Posterior vena cava (tissue), 2 donors: ENCODE data around the gene TACC2. TPM values are rescaled to one million over a fixed set of nuclear protein-coding genes. Genes with fewer than 3 reads are reported as not detected.
"Not testable (repeated sequence)": the region's sequence is repeated elsewhere in the genome, so short reads cannot be mapped to it uniquely, and the experiment has no call there.

Experiments used
- DNase-seq: peaks from one replicate; pipeline ENCODE4 v3.0.0-alpha.2; 2020; ENCODE audit warnings: low spot score
- intact Hi-C, 2 donors: fragments of 100-400 bp; cut with DNase I; formaldehyde crosslinking; loops; one replicate each; pipeline versions ENCODE4 v1.14.1 to v1.14.2; 2022 to 2023
- total RNA-seq, 2 donors: library from RNA; stranded (reverse); fragmentation: NEBNext Ultra II Directional; extraction: Animal tissue kit (Norgen Biotek cat#: 25700); gene quantifications; one replicate each; pipeline ENCODE4 v1.2.1, GENCODE V29; 2021
- donor health status: DM: yes; HTN: yes; CAD: no.
- donor health status: DM: yes; HTN: yes; CAD: no.

The TACC2 gene
- total RNA-seq, 2 donors from 2014 or later: 54.6 to 75.8 TPM

DNA sequence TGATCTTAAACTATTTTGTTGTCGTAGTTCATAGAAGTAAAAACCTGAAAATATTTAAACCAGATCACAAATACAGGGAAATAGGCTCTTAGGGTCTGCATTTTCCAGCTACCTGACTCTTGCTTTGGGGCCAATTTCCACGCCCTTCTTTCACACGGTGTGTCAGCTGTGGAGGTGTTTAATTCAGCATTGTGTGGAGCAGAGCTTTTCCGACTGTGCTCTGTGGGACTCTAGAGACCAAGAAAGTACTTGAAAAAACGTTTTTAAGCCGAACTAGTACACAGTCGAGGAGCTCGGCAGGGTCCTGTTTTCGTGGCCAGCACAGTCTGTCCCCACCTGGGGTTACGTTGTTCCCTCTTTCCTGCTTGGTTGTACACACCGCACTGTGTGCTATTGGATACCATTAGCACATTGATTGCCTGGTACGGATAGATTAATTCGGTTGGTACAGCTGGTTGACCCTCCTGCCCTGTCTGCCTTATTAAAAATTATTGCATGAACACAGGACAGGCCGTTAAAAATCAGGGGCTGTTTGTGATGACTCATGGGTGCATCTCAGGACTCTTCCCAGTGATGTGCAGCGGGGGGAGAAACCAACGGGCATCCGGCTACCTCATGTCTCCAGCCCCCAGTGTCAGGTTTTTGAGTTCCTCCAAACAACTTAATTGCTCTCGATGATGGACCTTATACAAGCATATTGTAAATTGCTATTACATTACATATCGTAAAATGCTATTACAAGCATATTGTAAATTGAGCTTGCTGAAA lies 201.4 kb downstream of the TACC2 start:
- intact Hi-C loops: no loop called here
- no peak for DNase-seq

GRCh38 chr10:122191936-122192541 lies 203.1 kb downstream of the TACC2 start:
- intact Hi-C loops: no loop called here
- no peak for DNase-seq

DNA sequence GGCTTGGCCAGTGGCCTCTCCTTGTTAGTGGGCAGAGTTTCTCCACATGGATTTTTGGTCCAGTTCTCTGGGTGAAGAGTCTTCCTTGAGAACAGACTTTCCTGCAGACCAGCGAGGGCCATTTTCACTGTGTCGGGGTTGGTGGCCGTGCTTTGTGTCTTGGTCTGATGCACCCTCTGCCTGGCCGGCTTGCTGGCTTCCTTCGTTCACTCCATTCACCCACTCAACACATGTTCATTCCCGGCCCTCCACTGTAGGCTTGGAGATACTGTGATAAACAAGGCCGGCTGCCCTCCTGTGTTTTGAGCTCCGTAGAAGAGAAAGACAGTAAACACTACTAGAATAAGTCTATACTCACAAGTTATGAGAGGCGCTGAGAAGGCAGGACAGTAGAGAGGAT lies 205.3 kb downstream of the TACC2 start:
- no peak for DNase-seq
- intact Hi-C loops: no loop called here

- DNase-seq: no peak
- intact Hi-C loops: no loop called here
Observed at GRCh38 chr10:122196218-122196617, 207.3 kb downstream of the TACC2 start.

GRCh38 chr10:122197611-122198222 lies 208.8 kb downstream of the TACC2 start:
- no peak for DNase-seq
- intact Hi-C loops: no loop called here

DNA sequence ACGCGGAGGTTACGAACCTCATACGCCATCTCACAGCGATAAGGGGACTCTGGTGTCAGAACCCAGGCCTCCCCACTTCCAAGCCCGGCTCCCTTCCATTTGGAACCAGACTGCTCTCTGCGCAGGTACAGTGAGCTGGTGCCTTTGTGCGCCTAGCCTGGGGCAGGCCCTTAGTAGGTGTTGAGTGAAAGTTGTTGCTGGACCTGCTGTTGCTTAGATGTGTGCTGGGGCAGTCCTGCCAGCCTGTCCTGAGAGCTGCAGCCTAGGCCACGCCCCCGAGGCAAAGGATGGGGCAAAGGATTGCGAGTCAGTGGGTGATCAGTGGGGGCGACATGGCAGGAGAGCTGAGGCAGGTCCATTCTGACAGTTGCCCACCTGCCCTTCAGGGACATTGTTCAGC lies 209.7 kb downstream of the TACC2 start:
- intact Hi-C loops: no loop called here
- no peak for DNase-seq

- no peak for DNase-seq
- intact Hi-C loops: no loop called here
Observed at GRCh38 chr10:122199070-122199469, 210.1 kb downstream of the TACC2 start.

- DNase-seq: no peak
- intact Hi-C loops: no loop called here
Observed at GRCh38 chr10:122199689-122200088, 210.7 kb downstream of the TACC2 start.

DNA sequence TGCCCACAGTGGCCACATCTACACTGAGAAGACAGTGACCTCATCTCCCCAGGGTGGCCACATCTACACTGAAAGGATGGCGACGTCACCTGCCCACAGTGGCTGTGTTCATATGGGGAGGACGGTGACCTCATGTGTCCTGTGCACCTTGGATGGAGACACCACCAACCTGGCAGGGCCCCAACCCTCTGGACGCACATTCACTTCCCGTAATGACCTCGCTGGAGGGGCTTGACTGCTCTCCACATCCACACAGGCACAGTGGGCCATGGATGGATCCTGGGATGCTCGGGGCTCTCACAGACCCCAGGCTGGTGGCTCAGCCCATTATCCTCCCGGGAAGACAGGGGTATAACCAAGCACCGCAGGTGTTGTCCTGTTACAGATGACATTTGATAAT lies 212.4 kb downstream of the TACC2 start:
- intact Hi-C loops: no loop called here
- DNase-seq: no peak

GRCh38 chr10:122203180-122203579 lies 214.2 kb downstream of the TACC2 start:
- DNase-seq, intact Hi-C loops: not testable (repeated sequence)

GRCh38 chr10:122204691-122205489 lies 215.9 kb downstream of the TACC2 start:
- intact Hi-C loops: no loop called here
- DNase-seq: no peak

DNA sequence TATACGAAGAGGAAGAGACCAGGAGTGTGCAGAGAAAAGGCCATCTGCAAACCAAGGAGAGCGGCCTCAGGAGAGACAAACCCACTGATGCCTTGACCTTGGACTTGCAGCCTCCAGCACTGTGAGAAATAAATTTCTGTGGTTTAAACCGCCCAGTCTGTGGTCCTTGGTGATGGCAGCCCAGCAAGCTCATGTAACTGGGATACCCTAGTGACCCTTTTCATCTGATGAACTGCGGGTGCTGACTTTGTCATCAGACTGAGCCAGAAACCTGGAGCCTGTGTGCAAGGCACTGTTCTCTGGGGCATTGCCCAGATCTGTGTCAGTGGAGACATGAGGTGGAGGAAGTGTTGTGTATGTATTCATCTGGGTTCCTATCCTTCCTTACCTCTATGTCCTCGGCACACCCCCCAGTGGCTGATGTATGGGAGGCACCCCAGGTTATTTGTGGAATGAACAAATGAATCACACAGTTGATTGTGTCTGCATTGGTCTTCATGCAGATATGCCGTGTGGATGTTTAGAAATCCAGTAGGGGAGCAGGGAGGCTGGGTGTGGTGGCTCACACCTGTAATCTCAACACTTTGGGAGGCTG lies 217.6 kb downstream of the TACC2 start:
- intact Hi-C loops: no loop called here
- DNase-seq: no peak

- no peak for DNase-seq
- intact Hi-C loops: no loop called here
Observed at GRCh38 chr10:122207163-122207562, 218.2 kb downstream of the TACC2 start.

DNA sequence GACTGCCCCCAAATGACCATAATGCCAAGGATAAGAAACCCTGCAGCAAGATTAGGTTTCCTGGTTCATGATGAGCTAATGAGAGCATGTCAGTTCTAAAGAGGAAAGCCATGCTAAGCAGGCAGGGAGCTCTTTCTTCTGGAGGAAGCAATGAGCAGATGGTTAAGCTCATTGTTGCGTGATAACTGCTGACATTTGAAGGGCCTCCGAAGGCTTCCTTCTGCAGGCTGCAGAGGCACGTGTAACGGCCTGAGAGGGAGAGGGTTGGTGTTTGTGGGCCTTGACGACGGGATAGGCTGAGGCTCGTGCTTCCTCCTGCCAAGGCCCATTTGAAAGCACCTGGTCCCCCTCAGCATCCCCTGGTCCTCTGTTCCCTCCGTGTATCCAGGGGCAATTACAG lies 218.6 kb downstream of the TACC2 start:
- intact Hi-C loops: no loop called here
- no peak for DNase-seq

DNA sequence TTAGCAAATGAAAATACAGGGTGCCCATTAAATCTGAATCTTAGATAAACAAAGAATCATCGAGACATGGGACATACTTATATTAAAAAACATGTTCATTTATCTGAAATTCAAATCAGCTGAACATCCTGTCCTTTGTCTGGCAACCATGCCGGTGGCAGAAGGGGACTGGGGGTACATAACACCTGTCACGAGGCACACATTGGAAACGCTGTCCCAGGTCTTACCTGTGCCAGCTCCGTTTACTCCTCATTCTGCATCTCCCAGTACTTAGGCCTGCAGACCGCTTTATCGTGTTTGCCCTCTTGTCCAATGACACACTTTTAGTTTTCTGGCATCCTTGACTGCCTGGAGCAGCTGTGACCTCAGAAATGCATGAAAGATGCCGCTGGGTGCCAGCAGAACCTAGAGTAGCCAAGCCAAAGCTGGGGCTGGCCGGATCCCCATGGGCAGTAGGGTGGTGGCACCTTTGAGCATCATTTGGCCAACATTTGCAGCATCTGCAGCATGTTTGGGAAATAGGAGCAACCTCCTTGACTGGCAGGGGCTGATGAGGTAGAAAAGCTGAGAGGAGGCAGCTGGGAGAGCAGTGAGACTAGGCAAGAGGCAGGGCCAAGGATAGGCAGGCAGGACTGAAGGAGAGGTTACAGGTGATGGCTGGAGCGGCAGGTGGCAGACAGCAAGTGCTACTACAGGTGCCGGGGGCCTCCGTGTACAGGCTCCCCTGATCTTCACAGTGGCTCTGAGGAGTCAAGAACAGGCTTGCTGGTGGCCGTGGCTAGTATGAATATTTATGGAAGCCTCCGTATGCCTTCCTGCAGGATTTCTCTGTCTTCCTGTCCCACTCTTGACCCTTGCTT lies 219.8 kb downstream of the TACC2 start:
- intact Hi-C loops: no loop called here
- no peak for DNase-seq

DNA sequence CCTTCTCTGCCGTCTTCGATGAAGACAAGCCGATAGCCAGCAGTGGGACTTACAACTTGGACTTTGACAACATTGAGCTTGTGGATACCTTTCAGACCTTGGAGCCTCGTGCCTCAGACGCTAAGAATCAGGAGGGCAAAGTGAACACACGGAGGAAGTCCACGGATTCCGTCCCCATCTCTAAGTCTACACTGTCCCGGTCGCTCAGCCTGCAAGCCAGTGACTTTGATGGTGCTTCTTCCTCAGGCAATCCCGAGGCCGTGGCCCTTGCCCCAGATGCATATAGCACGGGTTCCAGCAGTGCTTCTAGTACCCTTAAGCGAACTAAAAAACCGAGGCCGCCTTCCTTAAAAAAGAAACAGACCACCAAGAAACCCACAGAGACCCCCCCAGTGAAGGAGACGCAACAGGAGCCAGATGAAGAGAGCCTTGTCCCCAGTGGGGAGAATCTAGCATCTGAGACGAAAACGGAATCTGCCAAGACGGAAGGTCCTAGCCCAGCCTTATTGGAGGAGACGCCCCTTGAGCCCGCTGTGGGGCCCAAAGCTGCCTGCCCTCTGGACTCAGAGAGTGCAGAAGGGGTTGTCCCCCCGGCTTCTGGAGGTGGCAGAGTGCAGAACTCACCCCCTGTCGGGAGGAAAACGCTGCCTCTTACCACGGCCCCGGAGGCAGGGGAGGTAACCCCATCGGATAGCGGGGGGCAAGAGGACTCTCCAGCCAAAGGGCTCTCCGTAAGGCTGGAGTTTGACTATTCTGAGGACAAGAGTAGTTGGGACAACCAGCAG lies 221.7 kb downstream of the TACC2 start:
- DNase-seq: no peak
- intact Hi-C loops: no loop called here

DNA sequence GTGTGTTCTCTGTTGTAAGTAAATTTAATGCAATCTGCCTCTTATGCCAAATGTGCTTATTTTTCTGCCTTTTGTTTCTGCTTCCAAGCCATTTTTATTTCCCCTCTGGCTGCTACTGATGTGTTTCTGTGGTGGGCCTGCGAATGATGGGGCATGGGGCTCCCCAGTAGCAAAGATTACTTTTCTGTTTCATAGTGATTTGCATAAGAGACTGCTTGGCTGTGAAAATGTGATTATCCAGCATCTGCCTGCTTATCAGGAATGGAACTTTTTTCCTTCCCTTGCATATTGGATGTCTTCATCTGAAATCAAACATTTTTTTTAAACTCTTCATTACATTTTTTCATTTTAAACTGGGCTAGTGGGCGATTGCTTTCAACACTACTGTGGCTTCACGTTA lies 224.4 kb downstream of the TACC2 start:
- intact Hi-C loops: no loop called here
- no peak for DNase-seq

GRCh38 chr10:122213766-122214165 lies 224.8 kb downstream of the TACC2 start:
- no peak for DNase-seq
- intact Hi-C loops: no loop called here
